Measurements from ENCODE around the gene SET. TPM values are rescaled to one million over a fixed set of nuclear protein-coding genes. Genes with fewer than 3 reads are reported as not detected.

SET gene
- total RNA-seq, 1 experiment from 2014 or later, result 420 TPM

- DNase-seq (ENCODE audit: low spot score), result no peak
These were observed 23.7 kb downstream of the SET start for GRCh38 chr9:128712451-128713410.

GRCh38 chr9:128713411-128713780 is 24.4 kb downstream of the SET start:
- DNase-seq (ENCODE audit: low spot score), result no peak

DNA sequence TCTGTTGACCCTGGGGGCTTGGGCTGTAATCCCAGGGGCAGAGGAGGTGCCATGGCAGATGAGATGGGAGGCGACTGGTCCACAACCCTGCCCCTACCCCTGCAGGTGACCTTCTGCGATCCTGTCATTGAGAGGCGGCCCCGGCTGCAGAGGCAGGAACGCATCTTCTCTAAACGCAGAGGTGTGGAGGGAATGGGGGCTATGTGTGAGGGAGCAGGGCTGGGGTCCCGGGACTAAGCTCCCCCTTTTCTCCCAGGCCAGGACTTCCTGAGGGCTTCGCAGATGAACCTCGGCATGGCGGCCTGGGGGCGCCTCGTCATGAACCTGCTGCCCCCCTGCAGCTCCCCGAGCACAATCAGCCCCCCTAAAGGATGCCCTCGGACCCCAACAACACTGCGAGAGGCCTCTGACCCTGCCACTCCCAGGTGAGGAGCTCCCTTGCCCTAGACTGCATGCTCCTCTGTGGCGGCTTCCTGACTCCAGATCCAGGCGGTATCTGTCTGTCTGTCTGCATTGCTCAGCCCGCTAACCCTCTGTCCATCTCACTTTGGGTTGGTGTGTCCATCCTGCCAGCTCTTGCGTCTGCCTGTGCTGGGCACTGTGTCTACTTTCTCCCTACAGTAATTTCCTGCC is 25.0 kb downstream of the SET start:
- DNase-seq (ENCODE audit: low spot score), result no peak

DNA sequence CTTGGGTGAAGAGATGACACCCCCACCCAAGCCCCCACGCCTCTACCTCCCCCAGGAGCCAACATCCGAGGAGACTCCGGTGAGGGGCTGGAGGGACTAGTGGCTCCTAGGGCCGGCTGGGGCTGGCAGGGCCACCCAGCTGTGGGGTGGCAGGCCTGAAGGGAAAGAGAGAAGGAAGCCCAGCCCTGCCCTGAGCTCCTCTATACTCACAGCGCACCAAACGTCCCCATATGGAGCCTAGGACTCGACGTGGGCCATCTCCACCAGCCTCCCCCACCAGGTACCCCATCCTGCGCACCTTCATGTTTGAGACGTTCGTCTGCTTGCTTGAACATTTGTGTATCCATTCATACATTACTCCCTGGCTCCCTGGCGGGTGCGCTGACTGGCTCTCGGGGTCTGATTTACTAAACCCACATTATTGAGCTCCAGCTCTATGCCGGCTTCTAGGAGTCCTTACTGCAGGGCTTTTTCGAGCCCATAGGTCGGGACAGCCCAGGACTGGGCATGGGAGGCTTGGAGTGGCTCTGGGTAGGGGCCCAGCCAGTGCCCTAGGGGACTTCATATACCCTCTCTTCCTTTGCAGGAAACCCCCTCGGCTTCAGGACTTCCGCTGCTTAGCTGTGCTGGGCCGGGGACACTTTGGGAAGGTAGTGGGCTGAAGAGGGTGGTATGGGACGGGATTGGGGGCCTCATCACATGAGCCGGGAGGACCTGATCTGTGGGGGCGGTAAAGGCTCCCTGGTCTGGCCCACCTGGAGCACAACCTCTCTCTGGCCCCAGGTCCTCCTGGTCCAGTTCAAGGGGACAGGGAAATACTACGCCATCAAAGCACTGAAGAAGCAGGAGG is 25.8 kb downstream of the SET start:
- DNase-seq (ENCODE audit: low spot score), result no peak

DNA sequence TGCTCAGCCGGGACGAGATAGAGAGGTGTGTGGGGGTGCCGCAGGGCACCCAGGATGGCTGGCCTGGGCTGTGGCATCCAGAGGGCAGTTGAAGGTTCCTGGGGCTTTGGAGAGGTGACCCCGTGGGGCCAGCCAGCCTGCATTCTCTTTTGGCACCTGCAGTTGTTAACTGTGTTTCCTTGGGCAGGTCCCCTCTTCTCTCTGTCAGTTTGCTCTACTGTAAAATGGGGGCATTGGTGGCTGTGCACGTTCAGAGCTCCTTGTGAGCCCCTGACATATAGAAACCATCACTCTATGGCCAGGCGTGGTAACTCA is 26.4 kb downstream of the SET start:
- no peak for DNase-seq (ENCODE audit: low spot score)

- DNase-seq (ENCODE audit: low spot score), result no peak
These were observed 27.7 kb downstream of the SET start for GRCh38 chr9:128716581-128717254.

GRCh38 chr9:128718047-128718446 is 29.0 kb downstream of the SET start:
- no peak for DNase-seq (ENCODE audit: low spot score)

DNA sequence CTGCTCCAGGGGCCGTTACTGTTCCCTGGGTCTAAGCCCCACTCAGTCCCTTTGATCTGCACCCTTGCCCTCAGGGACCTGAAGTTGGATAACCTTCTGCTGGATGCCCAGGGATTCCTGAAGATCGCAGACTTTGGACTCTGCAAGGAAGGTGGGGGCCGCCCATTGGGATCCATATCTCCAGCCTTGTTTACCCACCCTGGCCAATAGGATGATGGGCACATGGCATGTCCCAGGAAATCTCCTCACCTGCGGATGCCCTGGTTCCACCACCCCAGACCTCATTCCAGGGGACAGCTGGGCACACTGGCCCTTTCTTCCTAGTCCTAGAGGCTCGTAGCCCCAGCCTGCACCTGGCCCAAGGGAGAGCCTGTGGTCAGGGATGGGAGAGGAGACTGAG is 29.5 kb downstream of the SET start:
- DNase-seq (ENCODE audit: low spot score), result no peak

- DNase-seq (ENCODE audit: low spot score), result no peak
These were observed 31.0 kb downstream of the SET start for GRCh38 chr9:128719919-128720605.

DNA sequence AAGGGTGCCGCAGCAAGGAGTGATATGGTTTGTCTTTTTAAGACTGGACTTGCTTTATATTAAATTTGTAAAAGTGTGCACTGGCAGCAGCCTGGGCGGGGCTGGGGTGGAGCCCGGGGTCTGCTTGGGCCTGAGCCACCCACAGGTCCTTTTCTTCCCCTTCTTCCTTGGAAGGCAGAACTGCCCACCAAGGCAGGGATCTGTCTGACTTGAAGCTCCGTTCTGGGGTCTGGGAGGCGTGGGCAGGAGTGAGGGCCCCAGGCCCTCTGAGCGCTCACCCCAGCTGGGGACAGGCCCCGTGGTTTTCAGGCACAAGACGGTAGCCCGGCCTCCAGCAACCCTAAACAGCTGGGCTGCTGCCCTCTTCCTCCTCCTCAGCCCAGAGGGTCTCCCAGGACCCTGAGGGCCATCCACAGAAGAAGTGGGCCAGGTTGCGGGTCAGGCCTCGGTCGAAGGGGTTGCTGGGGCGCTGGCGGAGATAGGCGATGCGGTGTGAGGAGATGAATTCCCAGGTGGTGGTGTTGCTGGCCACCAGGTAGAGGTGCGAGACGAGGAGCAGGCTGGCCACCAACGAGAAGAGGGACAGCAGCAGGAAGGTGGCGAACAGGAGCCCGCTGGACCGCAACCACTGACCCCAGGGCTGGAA is 31.9 kb downstream of the SET start:
- no peak for DNase-seq (ENCODE audit: low spot score)

GRCh38 chr9:128721487-128722010 is 32.5 kb downstream of the SET start:
- DNase-seq (ENCODE audit: low spot score), result no peak

DNA sequence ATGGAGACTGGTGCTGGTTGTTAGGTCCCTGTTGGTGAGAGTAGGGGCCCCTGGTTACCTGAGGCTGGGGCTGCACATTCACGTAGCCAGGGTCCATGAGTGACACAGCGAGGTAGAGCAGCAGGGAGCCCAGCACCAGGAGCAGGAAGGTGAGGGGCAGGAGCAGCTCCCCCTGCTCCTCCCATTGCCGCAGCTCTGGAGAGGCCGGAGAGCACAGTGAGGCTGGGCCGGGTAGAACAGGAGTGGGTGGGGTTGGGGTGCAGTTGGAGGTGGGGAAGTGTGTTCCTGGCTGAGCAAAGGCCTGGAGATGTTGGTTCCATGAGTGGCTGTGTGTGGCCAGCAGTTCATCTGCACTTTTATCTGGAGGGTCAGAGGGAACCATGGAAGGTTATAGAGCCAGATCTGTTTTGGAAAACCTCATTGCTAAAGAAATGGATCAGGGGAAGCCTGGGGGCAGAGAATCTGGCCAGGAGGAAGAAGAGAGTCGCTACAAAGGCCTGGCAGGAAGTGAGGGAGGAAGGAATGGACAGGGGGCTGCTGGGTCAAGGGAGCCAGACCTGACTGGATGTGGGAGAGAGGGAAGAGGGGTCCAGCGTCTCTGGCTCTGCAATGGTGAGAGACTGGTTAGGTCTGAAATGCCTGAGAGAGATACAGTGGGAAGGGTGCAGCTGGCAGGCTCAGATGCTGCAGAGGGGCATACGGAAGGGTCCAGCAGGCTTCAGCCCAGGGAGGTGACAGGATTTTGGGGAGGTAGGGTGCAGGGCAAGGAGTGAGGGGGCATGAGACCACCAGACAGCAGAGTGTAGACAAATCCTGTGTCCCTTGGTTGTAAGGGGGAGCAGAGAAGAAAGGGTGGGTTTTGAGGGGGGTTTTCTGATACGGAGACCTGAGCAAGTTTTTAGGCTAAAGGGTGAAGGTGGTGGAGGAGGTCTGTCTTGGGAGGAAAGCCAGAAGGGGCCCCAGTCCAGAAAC is 33.6 kb downstream of the SET start:
- no peak for DNase-seq (ENCODE audit: low spot score)

DNA sequence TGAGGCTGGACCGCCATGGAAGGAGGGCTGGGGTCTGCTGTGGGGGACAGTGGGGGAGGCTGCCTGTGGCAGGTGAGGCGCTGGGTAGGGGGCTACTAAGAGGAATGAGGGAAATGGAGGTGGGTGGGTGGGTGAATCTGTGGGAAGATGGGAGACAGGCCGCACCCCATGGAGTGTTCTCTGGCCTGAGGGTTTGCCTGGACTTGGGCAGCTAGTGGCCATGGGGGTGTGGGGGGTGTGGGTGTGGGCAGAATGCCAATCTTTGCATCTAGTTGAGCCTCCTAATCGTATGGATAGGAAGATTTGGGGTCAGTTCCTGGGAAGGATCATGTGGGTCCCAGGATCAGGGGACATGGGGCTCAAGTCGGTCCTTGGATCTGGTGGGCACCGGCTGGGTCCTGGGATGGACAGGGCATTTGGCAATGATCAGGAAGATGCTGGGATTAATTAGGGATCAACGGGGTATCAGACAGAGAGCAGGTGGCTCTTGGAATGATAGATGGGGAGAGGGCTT is 34.4 kb downstream of the SET start:
- no peak for DNase-seq (ENCODE audit: low spot score)

- DNase-seq (ENCODE audit: low spot score), result peak; percentile 99
These were observed 35.1 kb downstream of the SET start, which contains the start of gene ZDHHC12 for GRCh38 chr9:128723866-128724743. Gene ZDHHC12 (minus strand): TSS chr9:128724127. CDS start chr9:128724093, 34 bp downstream.

DNA sequence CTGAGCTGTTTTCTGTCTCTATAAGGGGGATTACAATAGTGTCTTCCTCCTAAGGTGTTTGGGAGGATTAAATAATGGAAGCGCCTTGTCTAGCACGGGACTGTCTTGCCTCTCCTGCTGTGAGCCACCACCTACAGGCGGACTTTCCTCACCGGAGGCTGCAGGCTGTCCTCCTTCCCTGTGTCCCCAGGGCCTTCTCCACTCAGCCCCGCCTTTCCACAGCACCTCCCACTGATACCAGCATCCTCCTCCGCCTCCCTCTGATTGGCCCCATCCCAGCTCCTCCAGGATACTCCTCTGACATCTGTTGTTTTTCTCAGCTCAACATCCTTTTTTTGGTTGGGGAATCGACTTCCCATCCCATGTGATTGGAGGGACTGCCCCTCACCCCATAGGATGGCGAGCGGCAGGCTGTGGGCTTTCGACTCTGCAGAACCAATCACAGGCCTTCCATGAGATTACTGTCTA is 35.8 kb downstream of the SET start:
- DNase-seq (ENCODE audit: low spot score), result peak; percentile 75

- no peak for DNase-seq (ENCODE audit: low spot score)
These were observed 38.7 kb downstream of the SET start for GRCh38 chr9:128727640-128728248.

DNA sequence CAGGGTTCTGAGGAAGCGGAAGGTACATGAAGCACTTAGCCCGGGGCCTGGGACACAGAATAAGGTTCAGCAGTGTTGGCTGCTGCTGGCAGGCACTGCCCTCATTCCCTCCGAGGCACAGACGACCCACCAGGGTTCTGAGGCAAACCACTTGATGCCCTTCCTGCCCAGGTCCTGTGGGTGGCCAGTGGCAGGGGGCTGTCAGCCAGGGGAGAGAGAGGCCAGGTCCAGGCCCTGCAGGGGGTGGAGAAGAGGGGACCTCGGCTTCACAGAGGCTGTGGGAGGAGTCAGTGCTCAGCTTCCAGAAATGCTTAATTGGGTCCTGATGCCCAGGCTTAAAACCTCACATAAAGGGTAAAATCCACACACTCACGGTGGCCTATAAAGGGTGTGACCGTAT is 39.3 kb downstream of the SET start:
- DNase-seq (ENCODE audit: low spot score), result no peak
